Measurements from ENCODE around the gene RPS27. TPM values are rescaled to one million over a fixed set of nuclear protein-coding genes. Genes with fewer than 3 reads are reported as not detected.
A peak's percentile ranks its signal among the peaks of the same experiment; 100 is the strongest.

The RPS27 gene
- total RNA-seq, 1 donor from 2014 or later, result 2,665 TPM

- peak within 1 kb of the TSS; percentile 90 for H3K4me3 Mint-ChIP-seq (ENCODE audit: unreplicated experiment)
- peaks cover 12% of the 10 kb centered on the region for H3K27me3 Mint-ChIP-seq (ENCODE audit: unreplicated experiment)
Observed at GRCh38 chr1:153967107-153967999, 23.2 kb upstream of the RPS27 start, which contains the start of gene CREB3L4. Gene CREB3L4, plus strand, starts transcription at chr1:153967902. Its CDS starts 624 bp downstream, at chr1:153968526.

GRCh38 chr1:153968000-153968363, 22.6 kb upstream of the RPS27 start:
- peak overlapping the region; percentile 90 for H3K4me3 Mint-ChIP-seq (ENCODE audit: unreplicated experiment)
- TF ChIP-seq CTCF (IDR thresholded peaks at IDR 0.05; ENCODE audit: unreplicated experiment), result no peak
- H3K36me3 Mint-ChIP-seq (ENCODE audit: low read depth, unreplicated experiment), result peaks cover 9% of the 10 kb centered on the region
- H3K27me3 Mint-ChIP-seq (ENCODE audit: unreplicated experiment), result peaks cover 14% of the 10 kb centered on the region
- DNase-seq (ENCODE audit: low spot score), result no peak
- peaks cover 53% of the 10 kb centered on the region for H3K4me1 Mint-ChIP-seq (ENCODE audit: unreplicated experiment)
- no peaks in the 10 kb centered on the region for H3K9me3 Mint-ChIP-seq (ENCODE audit: unreplicated experiment)
- peak overlapping the region; percentile 76 for H3K27ac Mint-ChIP-seq (ENCODE audit: unreplicated experiment)

More at GRCh38 chr1:153967107-153967999, 23.2 kb upstream of the RPS27 start, which contains the start of gene CREB3L4:
- Mint-ChIP-seq H3K36me3 (ENCODE audit: low read depth, unreplicated experiment) (peaks cover 4% of the 10 kb centered on the region), H3K4me1 (ENCODE audit: unreplicated experiment) (peaks cover 50% of the 10 kb centered on the region), H3K9me3 (ENCODE audit: unreplicated experiment) (no peaks in the 10 kb centered on the region), H3K27ac (ENCODE audit: unreplicated experiment) (peak within 1 kb of the TSS; percentile 76)
- TF ChIP-seq CTCF (IDR thresholded peaks at IDR 0.05; ENCODE audit: unreplicated experiment), result no peak
- peak; percentile 85 for DNase-seq (ENCODE audit: low spot score)

- peaks cover 9% of the 10 kb centered on the region for H3K36me3 Mint-ChIP-seq (ENCODE audit: low read depth, unreplicated experiment)
- H3K4me1 Mint-ChIP-seq (ENCODE audit: unreplicated experiment), result peaks cover 57% of the 10 kb centered on the region
- peak; percentile 31 for DNase-seq (ENCODE audit: low spot score)
- peak overlapping the region; percentile 90 for H3K4me3 Mint-ChIP-seq (ENCODE audit: unreplicated experiment)
- TF ChIP-seq CTCF (IDR thresholded peaks at IDR 0.05; ENCODE audit: unreplicated experiment), result no peak
- no peaks in the 10 kb centered on the region for H3K9me3 Mint-ChIP-seq (ENCODE audit: unreplicated experiment)
- H3K27ac Mint-ChIP-seq (ENCODE audit: unreplicated experiment), result peak overlapping the region; percentile 76
- peaks cover 13% of the 10 kb centered on the region for H3K27me3 Mint-ChIP-seq (ENCODE audit: unreplicated experiment)
Observed at GRCh38 chr1:153968408-153968807, 22.2 kb upstream of the RPS27 start.

- no peak for DNase-seq (ENCODE audit: low spot score)
- Mint-ChIP-seq H3K27ac (ENCODE audit: unreplicated experiment) (peak overlapping the region; percentile 72), H3K36me3 (ENCODE audit: low read depth, unreplicated experiment) (peaks cover 10% of the 10 kb centered on the region), H3K9me3 (ENCODE audit: unreplicated experiment) (no peaks in the 10 kb centered on the region), H3K4me1 (ENCODE audit: unreplicated experiment) (peaks cover 58% of the 10 kb centered on the region), H3K27me3 (ENCODE audit: unreplicated experiment) (peaks cover 9% of the 10 kb centered on the region), H3K4me3 (ENCODE audit: unreplicated experiment) (peak overlapping the region; percentile 90)
- TF ChIP-seq CTCF (IDR thresholded peaks at IDR 0.05; ENCODE audit: unreplicated experiment), result no peak
Observed at GRCh38 chr1:153968972-153969371, 21.6 kb upstream of the RPS27 start.

GRCh38 chr1:153970346-153970745, 20.2 kb upstream of the RPS27 start:
- no peak for TF ChIP-seq CTCF (IDR thresholded peaks at IDR 0.05; ENCODE audit: unreplicated experiment)
- Mint-ChIP-seq H3K4me3 (ENCODE audit: unreplicated experiment) (no peak overlapping the region), H3K4me1 (ENCODE audit: unreplicated experiment) (peaks cover 61% of the 10 kb centered on the region), H3K9me3 (ENCODE audit: unreplicated experiment) (no peaks in the 10 kb centered on the region), H3K36me3 (ENCODE audit: low read depth, unreplicated experiment) (peaks cover 18% of the 10 kb centered on the region), H3K27ac (ENCODE audit: unreplicated experiment) (no peak overlapping the region), H3K27me3 (ENCODE audit: unreplicated experiment) (peaks cover 11% of the 10 kb centered on the region)
- DNase-seq (ENCODE audit: low spot score), result no peak

All from endothelial cell (in vitro differentiated cells).